ENCODE results near the gene IER3.

DNA sequence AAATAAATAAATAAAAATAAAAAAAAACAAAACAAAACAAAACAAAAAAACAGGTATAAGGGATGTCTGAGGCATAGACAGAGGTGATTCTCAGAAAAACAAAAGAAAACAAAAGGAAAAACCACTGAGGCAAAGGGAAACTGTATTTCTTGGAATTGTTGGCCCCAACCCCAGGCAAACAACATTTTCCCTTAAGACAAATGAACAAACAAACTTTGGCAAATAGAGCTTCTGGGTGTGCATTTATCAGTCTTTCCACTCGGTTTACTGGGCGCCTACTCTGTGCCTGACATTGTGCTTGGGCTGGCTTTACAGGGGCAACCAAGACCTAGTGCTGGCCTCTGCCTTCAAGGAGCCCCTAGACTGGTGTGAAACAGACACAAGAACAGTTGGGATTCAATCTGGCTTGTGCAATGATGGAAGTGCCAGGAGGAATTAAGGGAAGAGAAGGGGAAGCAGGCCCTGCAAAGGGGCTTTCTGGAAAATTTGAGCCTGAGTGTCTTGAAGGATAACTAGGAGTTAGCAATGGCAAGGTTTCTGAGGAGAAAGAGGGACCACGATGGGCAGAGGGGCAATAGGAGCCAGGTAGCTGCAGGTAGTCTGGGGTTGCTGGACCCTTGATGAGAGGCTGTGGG lies 33.8 kb upstream of the IER3 start:
- TF ChIP-seq, protein P1, sequence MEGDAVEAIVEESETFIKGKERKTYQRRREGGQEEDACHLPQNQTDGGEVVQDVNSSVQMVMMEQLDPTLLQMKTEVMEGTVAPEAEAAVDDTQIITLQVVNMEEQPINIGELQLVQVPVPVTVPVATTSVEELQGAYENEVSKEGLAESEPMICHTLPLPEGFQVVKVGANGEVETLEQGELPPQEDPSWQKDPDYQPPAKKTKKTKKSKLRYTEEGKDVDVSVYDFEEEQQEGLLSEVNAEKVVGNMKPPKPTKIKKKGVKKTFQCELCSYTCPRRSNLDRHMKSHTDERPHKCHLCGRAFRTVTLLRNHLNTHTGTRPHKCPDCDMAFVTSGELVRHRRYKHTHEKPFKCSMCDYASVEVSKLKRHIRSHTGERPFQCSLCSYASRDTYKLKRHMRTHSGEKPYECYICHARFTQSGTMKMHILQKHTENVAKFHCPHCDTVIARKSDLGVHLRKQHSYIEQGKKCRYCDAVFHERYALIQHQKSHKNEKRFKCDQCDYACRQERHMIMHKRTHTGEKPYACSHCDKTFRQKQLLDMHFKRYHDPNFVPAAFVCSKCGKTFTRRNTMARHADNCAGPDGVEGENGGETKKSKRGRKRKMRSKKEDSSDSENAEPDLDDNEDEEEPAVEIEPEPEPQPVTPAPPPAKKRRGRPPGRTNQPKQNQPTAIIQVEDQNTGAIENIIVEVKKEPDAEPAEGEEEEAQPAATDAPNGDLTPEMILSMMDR (IDR thresholded peaks at IDR 0.05), result no peak
- no peak for TF ChIP-seq POLR2A (IDR thresholded peaks at IDR 0.05)

All from ovary (tissue), 3 donors.